ENCODE measurements around the gene DAGLB.

DNA sequence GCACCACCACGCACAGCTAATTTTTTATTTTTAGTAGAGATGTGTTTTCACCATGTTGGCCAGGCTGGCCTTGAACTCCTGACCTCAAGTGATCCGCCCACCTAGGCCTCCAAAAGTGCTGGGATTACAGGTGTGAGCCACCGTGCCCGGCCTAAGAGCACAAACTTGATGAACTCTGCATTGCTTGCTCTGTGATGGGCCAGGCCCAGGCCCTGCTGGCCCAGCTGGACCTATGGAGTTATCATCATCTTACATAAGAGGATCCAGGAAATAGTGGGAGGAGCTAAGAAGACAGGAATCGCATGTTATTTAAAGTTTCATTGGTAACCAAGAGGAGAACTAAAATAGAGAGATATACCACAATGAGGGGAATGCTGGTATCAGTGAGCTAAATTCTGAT lies 86.9 kb downstream of the DAGLB start:
- TF ChIP-seq, protein P1, sequence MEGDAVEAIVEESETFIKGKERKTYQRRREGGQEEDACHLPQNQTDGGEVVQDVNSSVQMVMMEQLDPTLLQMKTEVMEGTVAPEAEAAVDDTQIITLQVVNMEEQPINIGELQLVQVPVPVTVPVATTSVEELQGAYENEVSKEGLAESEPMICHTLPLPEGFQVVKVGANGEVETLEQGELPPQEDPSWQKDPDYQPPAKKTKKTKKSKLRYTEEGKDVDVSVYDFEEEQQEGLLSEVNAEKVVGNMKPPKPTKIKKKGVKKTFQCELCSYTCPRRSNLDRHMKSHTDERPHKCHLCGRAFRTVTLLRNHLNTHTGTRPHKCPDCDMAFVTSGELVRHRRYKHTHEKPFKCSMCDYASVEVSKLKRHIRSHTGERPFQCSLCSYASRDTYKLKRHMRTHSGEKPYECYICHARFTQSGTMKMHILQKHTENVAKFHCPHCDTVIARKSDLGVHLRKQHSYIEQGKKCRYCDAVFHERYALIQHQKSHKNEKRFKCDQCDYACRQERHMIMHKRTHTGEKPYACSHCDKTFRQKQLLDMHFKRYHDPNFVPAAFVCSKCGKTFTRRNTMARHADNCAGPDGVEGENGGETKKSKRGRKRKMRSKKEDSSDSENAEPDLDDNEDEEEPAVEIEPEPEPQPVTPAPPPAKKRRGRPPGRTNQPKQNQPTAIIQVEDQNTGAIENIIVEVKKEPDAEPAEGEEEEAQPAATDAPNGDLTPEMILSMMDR (IDR thresholded peaks at IDR 0.05), result no peak
- no peak for TF ChIP-seq POLR2A (IDR thresholded peaks at IDR 0.05)
- no peak for TF ChIP-seq EP300 (IDR thresholded peaks at IDR 0.05)

Data from tibial nerve (tissue), 4 donors.